IPS-NIHi11 (cell line): ENCODE data around the gene ANKIB1.
A peak's percentile ranks its signal among the peaks of the same experiment; 100 is the strongest.
"Not testable (repeated sequence)": the region's sequence is repeated elsewhere in the genome, so short reads cannot be mapped to it uniquely, and the experiment has no call there.

ENCODE experiments used
- DNase-seq: peaks from one replicate; pipeline ENCODE4 v3.0.0; 2012; ENCODE audit warnings: mixed read lengths, low spot score

Gene ANKIB1, protein sequence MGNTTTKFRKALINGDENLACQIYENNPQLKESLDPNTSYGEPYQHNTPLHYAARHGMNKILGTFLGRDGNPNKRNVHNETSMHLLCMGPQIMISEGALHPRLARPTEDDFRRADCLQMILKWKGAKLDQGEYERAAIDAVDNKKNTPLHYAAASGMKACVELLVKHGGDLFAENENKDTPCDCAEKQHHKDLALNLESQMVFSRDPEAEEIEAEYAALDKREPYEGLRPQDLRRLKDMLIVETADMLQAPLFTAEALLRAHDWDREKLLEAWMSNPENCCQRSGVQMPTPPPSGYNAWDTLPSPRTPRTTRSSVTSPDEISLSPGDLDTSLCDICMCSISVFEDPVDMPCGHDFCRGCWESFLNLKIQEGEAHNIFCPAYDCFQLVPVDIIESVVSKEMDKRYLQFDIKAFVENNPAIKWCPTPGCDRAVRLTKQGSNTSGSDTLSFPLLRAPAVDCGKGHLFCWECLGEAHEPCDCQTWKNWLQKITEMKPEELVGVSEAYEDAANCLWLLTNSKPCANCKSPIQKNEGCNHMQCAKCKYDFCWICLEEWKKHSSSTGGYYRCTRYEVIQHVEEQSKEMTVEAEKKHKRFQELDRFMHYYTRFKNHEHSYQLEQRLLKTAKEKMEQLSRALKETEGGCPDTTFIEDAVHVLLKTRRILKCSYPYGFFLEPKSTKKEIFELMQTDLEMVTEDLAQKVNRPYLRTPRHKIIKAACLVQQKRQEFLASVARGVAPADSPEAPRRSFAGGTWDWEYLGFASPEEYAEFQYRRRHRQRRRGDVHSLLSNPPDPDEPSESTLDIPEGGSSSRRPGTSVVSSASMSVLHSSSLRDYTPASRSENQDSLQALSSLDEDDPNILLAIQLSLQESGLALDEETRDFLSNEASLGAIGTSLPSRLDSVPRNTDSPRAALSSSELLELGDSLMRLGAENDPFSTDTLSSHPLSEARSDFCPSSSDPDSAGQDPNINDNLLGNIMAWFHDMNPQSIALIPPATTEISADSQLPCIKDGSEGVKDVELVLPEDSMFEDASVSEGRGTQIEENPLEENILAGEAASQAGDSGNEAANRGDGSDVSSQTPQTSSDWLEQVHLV

DNA sequence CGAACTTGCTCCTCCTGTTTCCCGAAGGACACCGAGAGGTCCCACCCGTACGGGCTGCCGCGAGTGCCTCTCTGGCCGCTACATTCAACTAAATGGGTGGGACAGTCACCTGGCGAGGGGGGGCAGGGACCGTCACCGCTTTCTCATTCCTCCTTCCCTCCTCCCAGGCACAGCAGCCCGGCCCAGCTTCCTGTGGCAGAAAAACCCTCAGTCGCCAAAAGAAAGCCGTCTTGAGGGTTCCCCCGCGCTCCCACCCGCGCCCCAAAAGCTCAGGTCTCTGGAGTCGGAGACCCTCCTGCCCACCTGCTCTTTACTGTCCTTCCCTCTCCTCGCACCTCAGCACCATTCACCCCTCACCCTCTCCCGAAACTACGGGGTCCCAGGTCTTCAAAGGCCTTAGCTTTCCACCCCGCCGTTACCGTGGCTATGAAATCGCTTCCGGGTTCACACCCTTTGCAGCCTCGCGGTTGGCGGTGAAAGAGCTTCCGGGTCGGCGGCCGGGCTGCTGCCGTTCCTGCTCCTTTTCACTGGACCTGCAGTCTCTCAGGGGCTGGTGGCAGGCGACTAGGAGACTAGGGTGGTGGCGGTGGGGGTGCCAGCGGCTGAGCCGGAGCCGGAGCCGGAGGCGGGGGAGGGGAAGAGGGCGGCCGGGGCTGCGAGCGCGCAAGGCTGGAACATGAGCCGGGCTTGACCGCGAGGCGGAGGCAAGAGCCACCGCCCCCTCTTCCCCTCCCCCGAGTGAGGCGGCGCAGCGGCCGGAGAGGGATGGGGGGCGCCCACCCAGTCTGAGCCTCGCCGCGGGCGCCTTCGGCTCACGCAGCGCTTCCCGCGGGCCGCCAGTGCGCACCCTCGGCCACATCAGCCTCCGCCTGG lies at the start of gene ANKIB1, which contains the start of gene KRIT1:
Gene ANKIB1 (plus strand): TSS at position 488 of the 873 bp plus-strand sequence. CDS start 49,005 bp downstream, outside the sequence.
Gene KRIT1 (minus strand): TSS at position 428 of the 873 bp plus-strand sequence. CDS start 3,779 bp downstream, outside the sequence.
- DNase-seq = peak; percentile 88

DNA sequence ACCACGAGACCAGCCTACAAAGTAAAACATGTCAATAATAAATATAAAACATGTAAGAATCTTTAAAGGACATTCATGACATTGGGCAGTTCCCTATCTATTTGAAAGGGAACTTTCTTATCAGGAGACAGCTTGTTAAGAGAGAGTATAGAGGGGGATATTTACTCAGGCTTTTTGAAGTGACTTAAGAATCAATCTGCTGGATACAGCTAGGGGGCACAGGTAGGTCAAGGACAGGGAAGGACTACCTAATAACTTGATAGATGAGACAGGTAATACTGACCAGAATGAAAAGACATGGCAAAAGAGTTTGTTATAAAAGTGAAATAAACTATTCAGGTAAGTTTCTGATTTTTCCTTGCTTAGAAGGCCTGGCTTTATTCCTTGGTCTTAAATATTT lies 45.0 kb upstream of the ANKIB1 start:
- DNase-seq = no peak

DNA sequence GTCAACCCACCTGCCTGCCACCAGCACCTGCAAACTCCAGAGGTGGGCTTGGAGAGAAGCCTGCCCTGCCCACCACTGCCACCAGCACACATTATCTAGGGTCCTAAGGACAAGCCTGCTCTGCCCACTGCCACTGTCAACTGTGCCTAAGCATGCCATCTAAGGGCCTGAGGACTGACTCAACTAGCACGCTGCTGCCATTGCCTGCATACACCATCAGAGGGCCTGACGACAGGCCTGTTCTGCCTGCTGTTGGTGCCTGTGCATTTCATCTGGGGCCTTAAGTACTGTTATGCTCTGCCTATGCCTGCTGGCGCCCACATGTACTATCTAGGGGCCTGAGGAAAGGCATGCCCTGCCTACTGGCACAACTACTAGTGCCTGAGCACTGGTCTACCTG lies 39.8 kb upstream of the ANKIB1 start:
- DNase-seq = peak; percentile 6

DNA sequence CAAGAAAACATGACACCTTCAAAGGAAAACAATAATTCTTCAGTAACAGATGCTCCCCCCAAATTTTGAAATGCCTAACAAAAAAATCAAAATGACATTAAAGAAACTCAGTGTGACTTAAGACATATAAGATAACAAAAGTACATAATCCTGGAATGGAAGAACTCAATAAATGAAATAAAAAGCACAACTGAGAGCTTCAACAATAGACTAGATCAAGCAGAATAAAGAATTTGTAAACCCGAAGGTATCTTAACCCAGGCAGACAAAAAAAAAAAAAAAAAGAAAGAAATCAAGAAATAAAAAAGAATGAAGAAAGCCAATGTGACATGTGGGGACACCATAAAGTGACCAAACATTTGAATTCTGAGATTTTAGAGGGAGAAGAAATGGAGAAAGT lies 39.1 kb upstream of the ANKIB1 start:
- no peak for DNase-seq

DNA sequence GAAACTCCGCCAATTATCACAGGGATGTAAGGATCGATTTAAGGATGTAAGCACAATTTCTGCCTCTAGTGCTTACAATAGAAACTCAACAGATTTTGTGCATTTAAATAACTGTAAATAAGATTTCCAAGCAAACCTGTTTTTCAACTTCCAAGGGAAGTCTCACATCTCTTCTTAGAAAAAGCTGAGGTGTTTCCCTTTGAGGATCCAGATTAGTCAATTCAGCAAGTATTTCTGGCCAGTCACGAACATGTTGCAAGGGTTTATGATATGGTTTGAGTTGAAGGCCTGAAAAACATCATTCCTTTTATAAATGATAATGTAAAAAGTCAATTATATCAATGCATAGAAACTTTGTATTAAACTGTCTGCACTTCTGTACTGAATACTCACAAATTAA lies 24.0 kb upstream of the ANKIB1 start:
- DNase-seq = no peak

DNA sequence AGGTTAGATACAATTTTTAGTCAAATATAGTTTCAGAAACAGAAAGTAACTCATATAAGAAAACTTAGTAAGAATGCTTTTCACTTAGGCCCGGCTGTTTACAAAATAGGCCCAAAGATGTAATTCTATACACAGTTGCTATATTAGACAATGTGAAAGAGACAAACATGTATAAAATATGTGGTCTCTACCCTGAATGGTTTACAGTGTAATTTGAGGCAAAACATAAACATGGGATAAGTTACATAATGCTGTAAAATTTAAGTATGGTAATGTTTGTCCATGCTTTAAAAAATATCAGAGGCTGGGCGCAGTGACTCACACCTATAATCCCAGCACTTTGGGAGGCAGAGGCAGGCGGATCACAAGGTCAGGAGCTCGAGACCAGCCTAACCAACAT lies 18.8 kb upstream of the ANKIB1 start:
- no peak for DNase-seq

DNA sequence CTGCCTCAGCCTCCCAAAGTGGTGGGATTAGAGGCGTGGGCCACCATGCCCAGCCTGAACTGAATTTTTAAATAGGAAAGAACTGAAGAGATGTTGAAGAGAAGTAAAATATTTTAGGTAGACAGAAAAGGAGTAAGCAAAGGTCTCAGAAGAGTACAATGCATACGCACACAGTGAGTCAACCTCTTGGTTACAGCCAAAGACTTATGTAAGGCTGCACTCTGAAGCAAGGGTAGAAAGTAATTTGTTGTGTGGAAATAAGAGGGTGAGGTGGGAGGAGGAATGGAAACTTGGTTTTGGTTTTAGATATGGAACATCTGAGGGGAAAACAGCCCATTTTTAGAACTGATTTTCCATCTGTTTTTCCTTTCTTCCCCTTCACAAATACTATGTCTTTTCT lies 17.7 kb upstream of the ANKIB1 start:
- DNase-seq = no peak

DNA sequence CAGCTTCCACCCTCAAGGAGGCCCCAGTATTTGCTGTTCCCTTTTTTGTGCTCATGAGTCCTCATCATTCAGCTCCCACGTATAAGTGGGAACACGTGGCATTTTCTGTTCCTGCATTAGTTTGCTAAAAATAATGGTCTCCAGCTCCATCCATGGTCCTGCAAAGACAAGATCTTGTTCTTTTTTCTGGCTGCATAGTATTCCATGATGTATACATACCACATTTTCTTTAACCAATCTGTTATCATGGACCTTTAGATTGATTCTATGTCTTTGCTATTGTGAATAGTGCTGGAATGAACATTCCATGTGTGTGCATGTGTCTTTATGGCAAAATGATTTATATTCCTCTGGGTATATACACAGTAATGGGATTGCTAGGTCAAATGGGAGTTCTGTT lies 17.0 kb upstream of the ANKIB1 start:
- no peak for DNase-seq

DNA sequence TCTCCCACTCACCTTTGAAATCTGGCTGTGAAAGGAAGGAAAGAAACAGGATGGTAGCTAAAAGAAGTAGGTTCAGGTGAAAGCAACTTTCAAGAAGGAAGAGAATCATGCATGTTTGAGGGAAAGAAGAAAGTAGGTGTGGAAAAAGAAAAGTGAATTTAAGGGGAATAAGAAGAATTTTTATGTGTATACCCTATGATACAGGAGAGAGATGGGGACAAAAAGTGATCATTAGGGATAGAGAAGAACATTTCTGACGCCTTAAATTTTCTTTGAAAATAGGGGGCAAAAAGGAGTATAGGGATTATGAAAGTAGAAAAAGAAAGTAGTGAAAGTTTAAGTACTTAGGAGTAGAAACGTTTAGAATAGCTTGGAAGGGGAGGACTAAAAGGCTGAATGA lies 15.2 kb upstream of the ANKIB1 start:
- no peak for DNase-seq

DNA sequence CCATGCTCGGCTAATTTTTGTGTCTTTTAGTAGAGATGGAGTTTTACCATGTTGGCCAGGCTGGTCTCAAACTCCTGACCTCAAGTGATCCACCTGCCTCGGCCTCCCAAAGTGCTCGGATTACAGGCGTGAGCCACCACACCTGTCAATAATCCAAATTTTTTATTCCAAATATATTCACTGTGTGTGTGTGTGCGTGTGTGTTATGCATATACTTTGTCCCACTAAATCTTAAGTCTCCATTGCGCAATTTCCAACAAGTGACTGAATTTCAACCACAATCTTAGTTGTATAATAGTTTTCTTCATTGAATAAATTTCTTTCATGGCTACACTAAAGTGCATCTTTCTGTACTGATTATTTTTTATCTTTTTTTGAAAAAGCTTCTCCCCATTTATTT lies 2.8 kb upstream of the ANKIB1 start:
- no peak for DNase-seq

DNA sequence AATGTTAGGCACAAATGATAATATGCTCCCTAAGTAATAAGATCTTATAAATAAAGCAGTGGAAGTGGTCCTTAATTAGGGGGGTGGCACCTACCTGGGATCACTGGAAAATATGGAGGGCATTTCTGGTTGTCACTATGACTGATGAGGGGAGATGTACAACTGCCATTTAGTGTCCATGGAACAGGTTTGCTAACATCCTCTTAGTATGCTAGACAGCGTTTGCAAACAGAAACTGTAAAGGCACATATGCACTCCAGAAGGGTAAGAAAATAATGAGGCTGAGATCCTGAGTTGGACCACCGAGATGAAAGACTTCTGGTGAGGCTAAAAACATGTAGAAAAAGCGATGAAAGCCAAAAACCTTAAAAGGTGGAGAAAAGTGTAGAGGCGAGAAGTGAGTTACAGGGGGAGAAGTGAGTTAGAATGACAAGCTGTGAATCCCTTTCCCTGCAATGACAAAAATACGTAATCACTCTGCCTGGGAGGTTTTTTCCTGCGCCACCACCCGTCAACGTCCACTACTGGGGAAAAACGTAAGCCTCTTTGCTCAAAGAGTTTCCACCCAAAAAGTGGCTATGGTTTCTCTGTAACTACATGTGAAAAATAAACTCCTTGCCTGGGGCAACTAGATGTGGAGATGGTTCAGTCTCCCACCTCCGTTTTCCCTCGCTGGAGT lies 827 bp upstream of the ANKIB1 start:
- DNase-seq = no peak

DNA sequence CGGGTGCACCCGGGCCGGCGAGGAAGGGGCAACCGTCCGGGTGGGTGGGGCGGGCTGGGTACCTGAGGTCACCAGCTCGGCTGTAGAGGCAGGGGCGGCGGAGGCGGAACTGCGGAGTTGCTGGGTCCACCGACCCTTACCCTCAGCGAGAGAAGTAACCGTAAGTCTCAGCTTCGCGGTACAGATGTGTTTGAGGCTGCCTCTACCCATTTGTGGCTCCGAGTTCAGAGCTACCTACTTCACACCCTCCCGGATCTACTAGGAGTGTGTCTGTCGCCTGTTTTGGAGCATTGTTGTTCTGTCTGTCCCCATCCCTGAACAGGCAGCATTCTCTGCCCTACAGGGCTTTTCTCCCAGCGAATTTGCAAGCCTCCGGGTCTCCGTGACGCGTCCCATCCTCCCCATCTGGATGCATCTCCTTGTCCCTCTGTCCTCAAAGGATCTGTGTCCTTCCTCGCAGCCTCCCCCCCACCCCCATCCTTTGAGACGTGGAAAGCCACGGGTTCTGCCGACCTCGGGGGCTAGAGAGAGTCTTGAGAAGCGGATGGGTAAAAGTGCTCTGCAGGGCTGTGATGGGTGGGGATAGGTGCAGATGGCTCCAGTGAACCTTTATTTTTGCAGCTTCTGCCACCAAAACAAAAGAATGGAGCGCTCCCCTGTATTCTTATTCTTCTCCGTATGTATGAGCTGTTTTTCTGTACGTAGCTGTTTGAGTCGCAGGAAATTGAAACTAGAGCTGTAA lies 757 bp downstream of the ANKIB1 start:
- DNase-seq = no peak

DNA sequence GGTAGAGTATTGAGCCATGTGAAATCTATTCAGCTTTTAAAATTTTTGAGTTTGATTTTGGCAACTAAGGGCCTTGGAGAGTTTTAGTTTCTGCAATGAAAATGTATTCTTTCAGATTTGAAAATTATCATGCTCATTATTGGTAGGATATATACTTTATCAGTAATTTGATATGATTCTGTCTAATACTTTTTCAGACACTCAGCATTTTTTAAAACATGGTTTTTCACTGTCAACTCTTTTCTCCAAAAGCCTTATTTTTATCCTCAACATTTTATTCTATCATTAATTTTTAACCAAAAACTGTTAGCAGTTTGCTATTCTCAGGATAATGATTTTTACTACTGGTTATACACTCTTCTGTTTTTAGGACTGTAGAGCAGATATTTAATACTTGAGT lies 4.8 kb downstream of the ANKIB1 start:
- DNase-seq = no peak

DNA sequence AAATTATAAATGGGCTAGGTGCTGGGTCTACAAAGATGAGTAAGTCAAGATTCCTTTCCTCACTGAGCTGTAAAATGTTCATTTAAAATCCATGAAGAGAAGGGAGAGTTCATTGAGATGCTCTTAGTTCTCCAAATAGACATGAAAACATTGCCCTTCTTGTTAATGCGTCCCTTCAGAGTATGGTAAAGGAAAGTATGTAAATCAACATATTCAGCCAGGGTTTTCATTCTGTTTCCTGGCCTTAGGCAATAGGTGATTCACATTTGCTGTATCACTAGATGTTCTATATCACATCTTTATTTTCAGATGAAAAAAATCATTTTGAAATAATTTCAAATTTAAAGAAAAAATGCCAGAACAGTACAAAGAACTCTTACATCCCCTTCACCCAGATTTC lies 5.4 kb downstream of the ANKIB1 start:
- DNase-seq = no peak

DNA sequence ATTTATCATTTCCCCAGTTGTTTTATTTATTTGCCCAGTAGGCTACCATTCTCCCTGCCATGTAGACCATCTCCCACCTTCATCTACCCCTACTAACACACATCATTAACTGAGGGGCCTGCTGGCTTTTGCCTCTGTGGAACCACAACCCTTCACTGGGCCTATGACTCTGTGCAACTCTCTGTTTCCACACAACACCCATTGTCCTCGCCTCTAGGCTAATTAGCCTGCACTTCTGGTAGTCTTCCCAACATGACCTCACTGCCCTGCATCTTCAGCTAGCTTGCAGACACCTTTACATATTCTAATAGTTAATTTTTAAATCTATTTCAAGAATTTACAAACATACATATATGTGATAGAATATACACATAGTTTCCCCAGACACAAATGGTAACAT lies 7.5 kb downstream of the ANKIB1 start:
- no peak for DNase-seq

DNA sequence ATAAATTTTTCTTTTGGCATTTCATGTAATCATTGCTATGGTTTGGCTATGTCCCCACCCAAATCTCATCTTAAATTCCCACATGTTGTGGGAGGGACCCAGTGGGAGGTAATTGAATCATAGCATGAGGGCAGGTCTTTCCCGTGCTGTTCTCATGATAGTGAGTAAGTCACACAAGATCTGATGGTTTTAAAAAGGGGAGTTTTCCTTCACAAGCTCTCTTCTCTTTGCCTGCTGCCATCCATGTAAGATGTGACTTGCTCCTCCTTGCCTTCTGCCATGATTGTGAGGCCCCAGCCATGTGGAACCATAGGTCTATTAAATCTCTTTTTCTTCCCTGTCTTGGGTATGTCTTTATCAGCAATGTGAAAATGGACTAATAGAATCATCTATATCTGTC lies 9.0 kb downstream of the ANKIB1 start:
- DNase-seq = not testable (repeated sequence)

DNA sequence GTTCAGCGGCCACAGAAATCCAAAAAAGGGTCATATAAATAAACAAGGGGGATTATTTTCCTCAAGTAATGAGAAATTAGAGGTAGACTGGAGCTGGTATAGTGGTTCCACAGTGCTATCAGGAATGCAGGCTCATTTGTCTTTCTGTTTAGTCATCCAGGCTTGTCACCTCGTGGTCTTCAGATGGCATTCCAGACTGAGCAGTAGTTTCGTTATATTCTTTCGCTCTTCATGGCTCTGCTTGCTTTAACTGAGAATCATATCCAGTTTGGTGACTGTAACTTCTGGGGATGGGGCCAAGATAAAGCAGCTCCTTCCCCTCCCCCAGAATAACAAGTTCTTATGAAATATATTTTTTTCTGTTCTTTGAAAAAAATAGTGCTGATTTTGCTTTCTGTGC lies 9.5 kb downstream of the ANKIB1 start:
- DNase-seq = no peak

DNA sequence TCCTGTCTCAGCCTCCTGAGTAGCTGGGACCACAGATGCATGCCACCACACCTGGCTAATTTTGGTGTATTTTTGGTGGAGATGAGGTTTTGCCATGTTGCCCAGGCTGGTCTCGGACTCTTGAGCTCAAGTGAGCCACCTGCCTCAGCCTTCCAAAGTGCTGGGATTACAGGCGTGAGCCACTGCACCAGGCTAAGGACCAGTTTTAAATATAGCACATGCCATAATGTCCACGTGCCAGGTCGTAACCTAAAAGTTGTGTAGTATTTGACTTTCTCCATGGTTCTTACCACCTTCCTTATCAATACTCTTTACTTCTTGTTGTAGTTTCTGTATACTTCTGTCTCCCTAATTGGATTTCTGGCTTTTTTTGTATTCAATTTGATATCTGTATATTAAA lies 13.3 kb downstream of the ANKIB1 start:
- no peak for DNase-seq

DNA sequence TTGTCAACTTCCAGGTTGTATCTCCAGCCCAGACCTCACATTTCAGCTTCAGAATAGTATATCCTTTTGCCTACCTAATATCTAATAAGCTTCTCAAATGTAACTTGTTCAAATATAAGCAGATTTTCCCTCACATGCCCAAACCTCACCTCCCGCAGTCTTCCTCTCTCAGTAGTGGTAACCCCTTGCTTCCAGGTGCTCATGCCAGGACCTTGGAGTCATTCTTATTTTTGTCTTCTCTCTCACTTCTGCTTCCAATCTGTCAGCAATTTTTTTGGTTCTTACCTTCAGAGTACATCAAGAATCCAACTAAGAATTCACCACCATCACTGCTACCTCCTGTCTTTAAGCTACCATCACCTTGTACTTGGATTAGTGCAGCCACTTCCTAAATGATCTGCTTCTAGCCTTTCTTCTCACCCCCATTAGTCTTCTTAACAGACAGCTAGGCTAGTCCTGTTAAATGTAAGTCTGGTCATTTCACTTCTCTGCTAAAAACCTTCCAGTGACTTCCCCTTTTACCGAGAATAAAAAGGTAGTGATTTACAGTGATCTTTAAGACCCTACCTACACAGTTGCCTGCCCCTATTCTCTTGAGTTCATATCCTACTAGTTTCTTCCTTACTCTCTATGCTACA lies 14.0 kb downstream of the ANKIB1 start:
- no peak for DNase-seq

DNA sequence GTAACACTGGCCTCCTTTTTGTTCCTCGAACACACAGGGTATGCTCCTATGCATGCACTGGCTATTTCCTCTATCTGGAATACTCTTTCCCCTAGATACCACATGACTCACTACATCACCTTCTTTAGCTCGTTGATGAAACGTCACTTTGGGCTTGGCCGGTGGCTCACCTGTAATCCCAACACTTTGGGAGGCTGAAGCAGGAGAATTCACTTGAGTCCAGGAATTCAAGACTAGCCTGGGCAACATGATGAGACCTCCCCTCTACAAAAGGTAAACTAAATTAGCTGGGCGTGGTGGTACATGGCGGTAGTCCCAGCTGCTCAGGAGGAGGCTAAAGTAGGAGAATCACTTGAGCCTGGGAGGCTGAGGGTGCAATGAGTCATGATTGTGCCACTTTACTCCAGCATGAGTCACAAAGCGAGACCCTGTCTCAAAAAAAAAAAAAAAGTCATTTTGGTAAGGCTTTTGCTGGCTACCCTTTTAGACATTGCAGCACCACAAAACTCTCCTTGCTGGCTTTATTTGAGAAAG lies 14.5 kb downstream of the ANKIB1 start:
- DNase-seq = no peak
